T1000 (cell line): ENCODE measurements around the gene CERKL.
A peak's percentile ranks its signal among the peaks of the same experiment; 100 is the strongest.

Source experiments
- DNase-seq: peaks from one replicate; lab custom pipeline; 2025; ENCODE audit warnings: mixed read lengths; lab: John Stamatoyannopoulos, UW

CERKL gene

DNA sequence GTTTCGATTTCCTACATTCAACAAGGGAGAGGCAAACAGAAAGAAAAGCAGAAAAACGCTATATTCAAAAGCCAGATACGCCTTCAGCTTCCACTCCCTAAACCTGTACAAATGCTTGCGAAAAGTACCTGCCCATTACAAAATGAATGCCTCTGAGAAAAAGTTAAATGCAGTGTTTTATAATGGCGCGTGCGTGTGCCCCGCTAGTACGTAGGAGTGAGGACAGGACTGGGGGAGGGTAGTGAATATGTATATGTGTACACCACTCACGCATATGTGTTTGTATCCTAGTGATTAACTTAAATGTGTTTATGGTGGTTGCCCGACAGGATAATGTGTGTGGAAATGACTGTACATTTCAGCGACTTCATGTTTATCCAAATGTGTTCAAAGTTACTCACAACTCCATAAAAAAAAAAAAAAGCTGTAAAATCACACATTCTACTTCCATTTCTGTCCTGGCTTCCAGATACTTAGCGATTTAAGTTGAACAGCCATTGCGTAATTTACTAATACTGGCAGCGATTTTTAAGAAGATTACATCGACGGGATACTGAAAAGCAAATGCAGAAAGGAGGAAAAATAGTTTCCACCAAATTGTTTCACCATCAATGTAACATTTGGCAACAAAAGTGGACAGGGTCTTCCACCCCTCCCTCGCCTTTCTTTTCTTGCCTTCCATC, 22.1 kb upstream of the CERKL start:
- no peak for DNase-seq

DNA sequence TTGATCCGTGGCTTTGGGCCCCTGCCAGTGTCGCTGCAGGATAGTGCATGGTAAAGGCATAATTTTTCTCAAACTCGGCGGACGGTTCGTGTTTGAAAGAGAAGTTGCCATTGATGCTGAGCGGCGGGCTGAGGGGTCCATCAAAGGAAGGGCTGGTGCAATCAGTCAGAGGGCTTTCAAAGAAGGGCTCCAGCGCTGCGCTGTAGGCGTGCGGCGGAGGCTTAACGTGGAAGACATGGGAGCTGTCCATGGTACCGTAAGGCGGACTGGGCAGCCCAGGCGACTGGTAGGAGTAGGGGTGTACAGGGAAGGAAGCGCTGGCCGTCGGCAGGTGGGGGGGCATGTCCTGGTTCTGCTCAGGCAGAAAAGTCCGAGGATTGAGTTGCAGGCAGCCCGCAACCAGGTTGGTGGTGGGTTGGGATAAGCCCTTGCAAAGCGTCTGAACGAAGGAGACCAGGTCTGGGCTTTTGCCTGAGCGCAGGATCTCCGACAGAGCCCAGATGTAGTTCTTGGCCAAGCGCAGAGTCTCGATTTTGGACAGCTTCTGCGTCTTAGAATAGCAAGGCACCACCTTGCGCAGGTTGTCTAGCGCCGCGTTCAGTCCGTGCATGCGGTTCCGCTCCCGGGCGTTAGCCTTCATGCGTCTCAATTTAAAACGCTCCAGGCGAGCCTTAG, 21.1 kb upstream of the CERKL start:
- peak; percentile 15 for DNase-seq

DNA sequence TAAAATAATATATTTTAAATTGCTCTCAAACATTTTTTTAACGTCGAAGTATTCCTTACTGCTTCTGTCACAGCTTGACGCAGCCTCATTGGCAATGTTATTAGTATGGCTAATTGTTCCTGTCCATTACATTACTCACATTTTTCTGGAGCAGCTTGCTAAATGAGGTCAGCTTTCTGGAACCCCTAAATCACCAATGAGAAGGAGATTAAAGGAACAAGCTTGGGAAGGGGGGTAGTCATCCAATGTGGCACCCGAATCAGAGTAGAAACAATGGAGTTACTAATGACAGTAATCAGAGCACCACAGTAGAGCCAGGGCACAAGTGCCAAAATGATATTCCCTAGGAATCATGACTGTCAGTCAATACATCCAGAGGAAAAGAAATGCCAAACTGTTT, 18.3 kb upstream of the CERKL start:
- no peak for DNase-seq

DNA sequence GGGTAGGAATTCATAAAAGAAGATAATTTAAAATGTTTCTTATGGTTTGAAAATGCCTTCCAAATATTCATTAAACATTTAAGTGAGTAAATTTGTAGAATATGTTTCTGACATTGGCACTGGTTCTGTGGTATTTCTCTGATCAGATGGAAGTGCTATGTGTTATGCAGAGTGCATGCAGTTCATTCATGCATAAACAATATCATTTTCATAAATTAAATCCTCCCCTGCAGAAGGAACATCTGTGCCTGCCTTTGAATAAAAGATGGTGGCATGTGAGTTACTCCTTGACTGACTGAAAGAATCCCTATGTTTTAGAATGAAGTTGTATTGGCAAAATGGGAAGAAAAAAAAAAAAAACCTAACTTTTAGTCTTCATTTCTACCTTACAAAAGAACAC, 17.6 kb upstream of the CERKL start:
- DNase-seq, result no peak

DNA sequence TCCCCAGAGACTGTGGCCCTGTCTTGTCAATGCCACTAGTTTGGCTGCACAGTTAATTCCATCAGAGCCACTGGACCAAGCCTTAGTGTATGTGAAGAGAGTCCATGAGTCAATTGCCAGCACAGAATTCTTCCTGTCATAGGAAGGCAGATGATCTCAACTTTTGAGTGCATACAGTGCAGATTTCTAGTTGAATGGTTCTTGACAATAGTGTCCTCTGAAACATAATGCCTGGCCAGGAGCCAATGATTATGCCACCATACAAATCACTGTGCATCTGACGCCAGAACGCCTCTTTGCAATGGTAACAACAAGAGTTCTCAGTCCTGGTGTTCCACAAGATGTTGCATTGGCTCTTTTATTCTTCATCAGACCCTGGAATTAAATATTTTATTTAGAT, 16.3 kb upstream of the CERKL start:
- DNase-seq, result no peak

DNA sequence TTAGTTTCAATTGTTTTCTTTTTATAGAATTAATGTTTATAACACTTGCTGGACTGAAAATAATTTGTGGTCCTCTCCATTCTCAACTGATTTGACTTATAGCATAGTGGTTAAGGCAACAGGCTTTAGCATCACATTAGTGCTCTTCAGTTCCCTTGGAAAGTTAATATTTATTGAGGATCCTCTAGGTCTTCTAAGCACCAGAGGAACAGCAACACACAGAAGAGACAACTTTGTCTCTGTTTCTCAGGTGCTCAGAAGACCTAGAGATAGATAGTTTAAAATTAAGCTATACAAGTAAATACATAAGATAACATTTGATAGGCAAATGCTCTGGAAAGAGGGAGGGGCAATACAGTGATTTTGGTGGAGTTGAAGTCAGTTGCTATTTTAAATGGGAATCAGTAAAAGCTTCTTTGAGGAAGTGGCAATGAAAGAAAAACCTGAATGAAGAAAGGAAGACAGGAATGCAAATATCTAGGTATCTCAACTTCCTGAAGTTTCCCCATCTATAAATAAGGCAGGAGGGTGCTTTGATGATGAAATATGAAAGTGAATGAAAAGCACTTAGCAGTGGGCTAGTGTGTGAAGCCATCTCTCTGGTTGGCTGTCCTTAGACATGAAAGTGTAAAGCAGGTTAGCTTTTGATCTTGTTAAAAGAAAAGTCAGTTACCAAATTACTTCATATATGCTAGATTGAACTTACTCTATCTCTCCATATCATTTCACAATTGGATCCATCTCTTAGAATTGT, 15.5 kb upstream of the CERKL start:
- DNase-seq, result no peak

DNA sequence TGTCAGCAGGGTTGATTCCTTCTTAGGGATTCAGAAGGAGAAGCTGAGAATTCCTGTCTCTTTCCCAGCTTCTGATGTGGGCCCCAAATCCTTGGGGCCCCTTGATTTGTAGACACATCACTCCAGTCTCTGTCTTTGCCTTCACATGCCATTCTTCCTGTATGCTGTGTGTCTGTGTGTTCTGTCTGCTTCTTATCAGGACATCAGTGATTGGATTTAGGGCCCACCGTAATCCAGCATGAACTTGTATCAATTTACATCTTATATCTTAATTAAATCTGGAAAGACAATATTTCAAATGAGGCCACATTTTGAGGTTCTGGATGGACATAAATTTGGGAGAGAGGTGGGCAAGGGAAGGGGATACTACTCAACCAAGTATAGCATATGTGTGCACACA, 13.7 kb upstream of the CERKL start:
- DNase-seq, result no peak

DNA sequence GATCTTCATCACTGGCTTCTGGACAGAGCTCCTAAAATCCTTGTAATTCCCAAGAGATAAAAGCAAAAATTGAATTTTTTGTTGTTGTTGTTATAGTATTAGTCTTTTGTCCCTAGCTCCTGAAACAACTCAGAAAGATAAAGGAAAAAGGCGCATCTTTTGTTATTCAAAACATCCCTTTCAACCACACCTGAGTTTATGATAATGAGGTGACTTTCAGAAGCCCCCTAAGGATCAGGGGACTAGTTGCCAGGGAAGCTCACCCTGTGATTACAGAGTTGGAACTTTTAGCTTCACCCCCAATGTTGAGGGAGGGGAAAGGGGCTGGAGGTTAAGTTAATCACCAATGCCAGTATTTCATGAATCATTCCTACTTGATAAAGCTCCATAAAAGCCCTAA, 10.3 kb upstream of the CERKL start:
- no peak for DNase-seq

DNA sequence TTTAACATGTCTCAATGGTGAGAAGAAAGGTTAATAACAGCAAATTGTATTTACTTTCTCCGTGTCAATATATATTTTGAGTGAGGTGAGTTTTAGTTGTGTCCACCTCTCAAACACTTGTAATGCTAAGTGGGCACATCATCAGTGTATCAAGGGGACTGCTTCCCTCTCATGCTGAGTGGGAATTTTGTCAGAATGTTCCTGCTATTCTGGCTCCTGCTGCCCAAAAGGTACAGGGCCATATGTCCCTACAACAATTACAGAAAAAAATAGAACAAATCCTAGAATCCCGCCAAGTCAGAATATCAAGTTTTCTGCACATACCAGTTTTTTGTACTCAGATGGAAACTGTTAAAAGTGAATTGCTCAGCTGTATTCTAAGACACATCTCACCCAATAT, 5.4 kb upstream of the CERKL start:
- no peak for DNase-seq

DNA sequence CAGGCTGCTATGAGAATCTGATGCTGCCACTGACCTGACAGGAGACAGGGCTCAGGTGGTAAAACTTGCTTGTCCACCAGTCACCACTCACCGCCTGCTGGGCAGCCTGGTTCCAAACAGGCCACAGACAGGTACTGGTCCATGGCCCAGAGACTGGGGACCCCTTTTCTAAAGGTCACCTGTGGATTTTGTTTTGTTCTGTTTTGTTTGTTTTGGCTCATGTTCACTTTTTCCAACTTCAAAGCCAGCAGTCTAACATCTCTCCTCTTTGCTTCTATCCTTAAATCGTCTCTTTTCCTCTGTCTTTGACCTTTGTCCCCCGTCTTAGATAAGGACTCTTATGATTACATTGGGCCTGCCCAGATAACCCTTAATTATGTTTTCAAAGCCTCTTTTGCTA, 3.3 kb upstream of the CERKL start:
- DNase-seq, result no peak

DNA sequence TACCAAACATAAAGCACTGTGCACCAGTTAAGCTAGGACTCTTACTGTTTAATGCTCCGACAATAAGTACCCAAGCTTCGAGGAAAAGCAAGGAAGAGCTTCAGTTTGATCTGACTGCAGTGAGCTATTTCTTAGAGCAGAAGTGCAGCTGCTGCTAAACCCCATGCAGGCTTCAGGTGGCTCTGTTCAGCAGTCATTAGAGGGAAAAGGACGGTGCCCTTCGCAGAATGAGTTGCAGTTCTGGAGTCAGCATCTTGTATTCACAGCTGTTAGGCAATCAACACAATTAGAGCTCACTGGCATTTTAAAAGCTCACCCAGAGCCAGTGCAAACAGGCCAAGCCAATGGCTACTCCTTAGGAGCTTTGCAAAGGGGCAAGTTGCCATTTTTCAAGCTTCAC, 1.5 kb upstream of the CERKL start:
- DNase-seq, result no peak

DNA sequence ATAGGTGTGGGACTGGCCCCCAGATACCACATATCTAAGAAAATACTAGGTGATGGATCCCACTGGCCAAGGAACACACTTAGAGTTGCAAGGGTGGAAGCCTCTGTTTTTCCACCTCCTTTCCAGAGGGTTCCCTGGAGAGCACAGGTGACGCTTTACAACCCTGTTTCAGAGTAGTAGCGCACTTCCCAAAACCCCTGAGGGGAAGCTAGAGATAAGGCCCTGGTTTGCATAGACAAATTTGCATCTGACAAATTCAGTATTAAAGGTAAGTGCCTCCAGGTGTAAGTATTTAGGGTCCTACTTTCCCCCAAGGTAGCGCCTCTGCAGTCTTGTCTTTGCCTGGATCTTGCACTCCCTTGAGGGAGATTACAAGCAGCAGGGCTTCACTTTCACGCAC, 474 bp upstream of the CERKL start:
- no peak for DNase-seq

DNA sequence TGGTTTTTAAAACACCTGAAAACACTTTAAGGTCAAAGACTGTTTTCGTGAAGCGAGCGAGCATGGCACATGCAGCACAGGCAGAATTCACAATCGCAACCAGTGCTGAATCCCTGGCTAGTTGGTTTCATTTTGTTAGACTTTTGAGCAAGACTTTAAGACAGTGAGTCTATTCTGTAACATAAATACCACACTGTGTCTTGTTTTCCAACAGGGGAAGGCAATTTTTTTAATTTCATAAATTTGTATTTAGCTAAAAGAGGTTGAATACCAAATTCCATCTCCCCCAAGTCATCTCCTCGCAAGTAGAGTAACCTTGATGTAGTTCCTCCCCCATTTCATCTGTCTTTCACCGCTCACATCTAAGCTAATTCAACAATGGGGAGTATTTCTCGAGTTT, 1.4 kb downstream of the CERKL start:
- DNase-seq, result no peak

DNA sequence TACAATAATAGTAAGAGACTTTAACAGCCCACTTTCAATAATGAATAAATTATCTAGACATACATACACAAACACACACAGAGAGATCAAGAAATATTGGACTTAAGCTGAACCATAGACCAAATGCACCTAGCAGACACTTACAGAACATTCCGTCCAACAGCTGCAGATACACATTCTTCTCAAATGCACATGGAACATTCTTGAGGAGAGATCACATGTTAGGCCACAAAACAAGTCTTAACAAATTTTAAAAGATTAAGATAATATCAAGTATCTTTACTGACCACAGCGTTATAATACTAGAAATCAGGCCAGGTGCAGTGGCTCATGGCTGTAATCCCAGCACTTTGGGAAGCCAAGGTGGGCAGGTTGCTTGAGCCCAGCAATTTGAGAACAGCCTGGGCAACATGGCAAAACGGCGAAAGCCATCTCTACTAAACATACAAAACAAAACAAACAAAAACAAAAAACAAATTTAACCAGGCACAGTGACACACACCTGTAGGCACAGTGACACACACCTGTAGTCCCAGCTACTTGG, 7.4 kb downstream of the CERKL start:
- no peak for DNase-seq

DNA sequence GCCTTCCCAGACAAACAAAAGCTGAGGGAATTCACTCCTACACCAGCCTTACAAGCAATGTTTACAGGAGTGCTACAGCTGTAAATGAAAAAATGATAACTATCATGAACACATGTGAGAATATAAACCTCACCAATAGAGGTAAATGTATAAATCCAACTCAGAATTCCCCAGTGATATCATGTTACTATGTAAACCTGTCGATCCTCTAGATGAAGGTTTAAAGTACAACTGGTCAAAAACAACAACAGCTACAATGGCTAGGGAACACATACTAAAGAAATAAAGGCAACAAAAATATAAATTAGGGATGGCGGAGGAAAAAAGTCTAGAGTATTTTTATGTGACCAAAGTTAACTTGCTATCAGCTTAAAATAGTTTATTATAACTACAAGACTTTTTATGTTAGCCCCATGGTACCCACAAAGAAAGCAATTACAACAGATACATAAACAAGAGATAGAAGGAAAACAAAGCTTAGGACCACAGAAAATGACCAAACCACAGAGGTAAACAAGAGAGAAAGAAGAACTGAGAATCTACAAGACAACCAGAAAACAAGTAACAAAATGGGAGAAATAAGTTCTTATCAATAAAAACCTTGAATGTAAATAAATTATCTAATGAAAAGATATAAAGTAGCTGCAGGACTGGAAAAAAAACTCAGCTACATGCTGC, 8.3 kb downstream of the CERKL start:
- DNase-seq, result no peak

DNA sequence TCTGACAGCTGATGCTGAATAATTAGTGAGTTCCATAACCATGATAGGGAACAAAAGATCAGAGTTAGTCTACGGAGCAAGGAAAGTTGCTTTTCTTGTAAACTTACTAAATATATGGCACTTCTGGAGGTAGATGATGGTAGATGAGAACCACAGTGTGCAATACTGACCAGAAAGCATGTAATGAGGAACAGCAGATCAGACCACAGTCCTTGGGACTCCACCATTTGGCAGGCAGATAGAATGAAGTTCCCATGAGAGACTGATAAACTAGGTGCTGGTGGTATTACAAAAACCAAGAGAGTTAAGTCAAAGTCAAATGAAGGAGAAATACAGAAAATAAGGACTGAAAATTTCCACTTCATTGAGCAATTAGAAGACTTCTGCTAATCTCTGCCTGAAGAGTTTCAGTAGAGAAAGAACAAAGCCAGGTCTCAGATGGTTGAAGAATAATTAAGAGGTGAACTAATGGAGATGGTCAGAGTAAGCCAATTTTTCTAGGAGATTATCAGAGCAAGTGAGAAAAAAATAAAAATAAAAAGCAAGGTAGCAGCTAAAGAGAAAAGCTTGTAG, 10.4 kb downstream of the CERKL start:
- DNase-seq, result no peak

DNA sequence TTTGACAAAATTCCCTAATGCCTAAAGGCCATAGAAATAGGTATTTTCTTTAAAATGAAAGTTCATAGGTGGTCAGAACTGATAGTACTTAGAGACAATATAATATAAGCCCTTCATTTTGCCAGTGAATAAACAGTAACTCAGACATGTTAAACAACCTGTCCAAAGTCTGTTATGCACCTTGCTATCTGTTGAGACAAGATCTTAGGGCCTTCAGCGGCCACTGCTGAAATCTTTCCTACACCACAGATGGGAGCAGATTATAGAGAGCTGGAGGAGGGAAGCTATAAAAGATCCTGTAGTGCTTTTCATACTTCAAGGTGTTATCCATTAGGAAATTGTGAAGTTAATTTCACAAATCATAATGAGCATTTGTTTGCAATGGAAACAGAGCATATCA, 13.8 kb downstream of the CERKL start:
- DNase-seq, result no peak

DNA sequence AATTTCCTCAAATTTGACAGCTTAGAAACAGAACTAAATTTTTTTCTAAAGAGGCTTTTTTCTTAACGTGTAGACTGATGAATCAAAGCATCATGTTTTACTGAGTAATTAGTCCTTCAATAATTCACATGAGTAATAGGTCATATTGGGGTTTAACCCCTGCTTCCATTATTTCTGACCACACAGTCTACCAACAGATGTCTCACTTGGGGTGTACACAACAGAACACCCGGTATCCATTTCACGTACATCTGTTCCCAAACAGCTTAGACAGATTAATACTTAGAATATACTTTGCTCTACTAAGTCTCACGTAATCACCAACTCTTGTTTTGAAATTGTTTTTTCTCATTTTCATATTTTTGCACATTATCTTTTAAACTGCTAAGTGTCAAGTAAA, 14.8 kb downstream of the CERKL start:
- no peak for DNase-seq

DNA sequence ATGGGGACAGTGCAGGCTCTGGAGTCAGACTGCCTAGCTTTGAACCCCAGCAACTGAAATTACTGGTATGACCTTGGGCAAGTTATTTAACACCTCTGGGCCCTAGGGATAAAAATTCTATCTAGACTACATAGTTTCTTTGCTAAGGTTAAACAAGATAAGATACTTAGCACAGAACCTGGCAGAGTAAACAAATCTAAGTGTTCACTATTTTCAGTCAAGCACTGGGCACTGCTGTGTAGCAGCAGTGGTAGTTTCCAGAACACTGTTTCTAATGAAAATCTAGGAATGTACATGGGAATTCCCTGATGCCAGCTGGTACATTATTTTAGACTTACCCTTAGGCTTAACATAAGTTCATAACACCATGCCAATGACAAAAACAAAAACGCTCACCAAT, 17.2 kb downstream of the CERKL start:
- DNase-seq, result no peak

DNA sequence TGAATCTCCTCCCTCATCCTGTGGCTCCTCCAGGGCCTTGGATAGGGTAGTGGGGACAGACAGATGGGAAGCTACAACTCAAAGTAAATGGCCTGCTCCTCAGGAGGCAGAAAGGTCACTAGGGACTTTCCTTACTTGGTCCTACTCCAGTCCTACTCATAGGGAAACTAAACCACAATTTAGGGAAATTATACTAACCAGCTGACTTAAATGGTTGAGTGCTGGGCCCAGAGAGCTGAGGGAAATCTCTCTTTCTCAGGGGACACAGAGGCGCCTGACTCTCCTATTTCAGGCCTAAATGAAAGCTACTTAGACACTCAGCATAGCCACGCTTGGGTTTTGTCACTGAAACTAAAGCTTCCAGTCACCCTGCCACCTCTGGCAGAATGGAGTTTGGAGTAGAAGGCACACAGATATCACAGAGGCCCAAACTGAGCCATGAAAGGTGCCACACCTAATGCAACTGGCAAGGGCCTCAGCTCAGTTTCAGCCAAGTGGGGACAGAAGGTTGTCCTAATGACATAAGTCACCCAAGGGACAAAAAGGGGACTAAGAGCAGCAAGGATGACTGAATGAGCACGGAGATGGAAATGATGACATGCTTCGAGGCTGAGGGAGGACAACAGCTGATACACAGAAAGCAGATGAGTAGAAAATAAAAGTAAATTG, 24.0 kb downstream of the CERKL start:
- DNase-seq, result no peak
